A549 (cell line): ENCODE measurements around the gene IQSEC2.

Source experiments
- CEBPB ChIP-seq, 2 experiments: fragments of >200 bp in 1 of 2; sonication (Bioruptor Twin) in 1 of 2; formaldehyde crosslinking in 1 of 2; IDR thresholded peaks; 2 replicates each; pipeline ENCODE4 v1.6.1; 2012 to 2016
- PHF8 ChIP-seq: fragments of 200-600 bp; sonication (generic); IDR thresholded peaks from 2 replicates; pipeline ENCODE4 v1.6.1; 2016; ENCODE audit warnings: low read depth, mild to moderate bottlenecking, antibody characterized with exemption, moderate library complexity, borderline replicate concordance
- RCOR1 ChIP-seq: fragments of 150-350 bp; IDR thresholded peaks from 2 replicates; pipeline ENCODE4 v1.6.1; 2014; ENCODE audit warnings: antibody characterized with exemption, low read length, low read depth
- TF ChIP-seq, protein P1 (sequence below): fragments of >200 bp; sonication (Bioruptor Twin); formaldehyde crosslinking; IDR thresholded peaks from 3 replicates; pipeline ENCODE4 v1.5.1; 2016
- TF ChIP-seq, protein P2 (sequence below): IDR thresholded peaks from 2 replicates; pipeline ENCODE4 v1.6.1; 2012

DNA sequence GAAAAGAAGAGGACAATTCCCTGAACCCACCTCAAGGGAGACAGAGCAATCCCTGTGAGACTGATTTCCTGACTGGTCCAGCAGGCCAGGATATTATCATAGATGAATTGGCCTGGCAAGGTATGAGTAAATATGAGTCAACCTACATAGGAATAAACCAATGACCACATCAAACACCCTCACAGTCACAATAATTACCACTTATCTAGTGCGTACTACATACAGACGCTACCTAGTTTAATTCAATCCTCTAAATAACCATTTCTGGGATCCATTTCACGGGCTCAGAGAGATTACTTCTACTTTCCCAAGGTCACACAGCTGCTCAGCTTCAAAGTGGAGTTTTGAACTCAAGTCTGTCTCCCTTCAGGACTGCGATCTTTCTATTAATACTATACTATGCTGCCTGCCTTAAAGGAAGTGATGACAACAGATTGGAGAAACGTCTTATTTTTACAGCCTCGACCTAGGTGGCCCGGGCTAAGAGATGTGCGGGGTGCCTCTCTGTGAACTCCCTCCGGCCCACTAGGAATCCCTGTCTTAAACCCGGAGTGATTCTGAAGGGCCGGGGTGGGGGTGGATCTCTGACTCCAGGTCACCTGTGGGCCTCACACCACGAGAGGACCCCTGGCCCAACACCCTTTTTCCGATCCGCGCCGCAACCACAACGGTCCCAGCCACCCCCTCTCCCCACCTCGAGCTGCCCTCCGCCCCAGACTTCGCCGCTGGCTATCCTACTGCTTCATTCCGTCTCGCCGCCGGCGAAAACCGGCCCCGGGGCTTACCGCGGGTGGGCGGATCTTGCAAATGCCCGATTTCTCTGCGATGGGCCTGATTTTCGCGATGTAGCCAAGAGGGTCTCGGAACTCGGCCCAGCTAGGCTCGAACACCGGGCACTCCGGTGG lies 57.2 kb downstream of the IQSEC2 start:
- TF ChIP-seq, protein P1, sequence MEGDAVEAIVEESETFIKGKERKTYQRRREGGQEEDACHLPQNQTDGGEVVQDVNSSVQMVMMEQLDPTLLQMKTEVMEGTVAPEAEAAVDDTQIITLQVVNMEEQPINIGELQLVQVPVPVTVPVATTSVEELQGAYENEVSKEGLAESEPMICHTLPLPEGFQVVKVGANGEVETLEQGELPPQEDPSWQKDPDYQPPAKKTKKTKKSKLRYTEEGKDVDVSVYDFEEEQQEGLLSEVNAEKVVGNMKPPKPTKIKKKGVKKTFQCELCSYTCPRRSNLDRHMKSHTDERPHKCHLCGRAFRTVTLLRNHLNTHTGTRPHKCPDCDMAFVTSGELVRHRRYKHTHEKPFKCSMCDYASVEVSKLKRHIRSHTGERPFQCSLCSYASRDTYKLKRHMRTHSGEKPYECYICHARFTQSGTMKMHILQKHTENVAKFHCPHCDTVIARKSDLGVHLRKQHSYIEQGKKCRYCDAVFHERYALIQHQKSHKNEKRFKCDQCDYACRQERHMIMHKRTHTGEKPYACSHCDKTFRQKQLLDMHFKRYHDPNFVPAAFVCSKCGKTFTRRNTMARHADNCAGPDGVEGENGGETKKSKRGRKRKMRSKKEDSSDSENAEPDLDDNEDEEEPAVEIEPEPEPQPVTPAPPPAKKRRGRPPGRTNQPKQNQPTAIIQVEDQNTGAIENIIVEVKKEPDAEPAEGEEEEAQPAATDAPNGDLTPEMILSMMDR = no peak
- TF ChIP-seq CEBPB (IDR thresholded peaks at IDR 0.05) (no peak), RCOR1 (no peak), PHF8 (no peak)
- TF ChIP-seq, protein P2, sequence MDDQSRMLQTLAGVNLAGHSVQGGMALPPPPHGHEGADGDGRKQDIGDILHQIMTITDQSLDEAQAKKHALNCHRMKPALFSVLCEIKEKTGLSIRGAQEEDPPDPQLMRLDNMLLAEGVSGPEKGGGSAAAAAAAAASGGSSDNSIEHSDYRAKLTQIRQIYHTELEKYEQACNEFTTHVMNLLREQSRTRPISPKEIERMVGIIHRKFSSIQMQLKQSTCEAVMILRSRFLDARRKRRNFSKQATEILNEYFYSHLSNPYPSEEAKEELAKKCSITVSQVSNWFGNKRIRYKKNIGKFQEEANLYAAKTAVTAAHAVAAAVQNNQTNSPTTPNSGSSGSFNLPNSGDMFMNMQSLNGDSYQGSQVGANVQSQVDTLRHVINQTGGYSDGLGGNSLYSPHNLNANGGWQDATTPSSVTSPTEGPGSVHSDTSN = no peak
